OCI-LY7 (cell line): ENCODE results near the gene LIX1. TPM values are rescaled to one million over a fixed set of nuclear protein-coding genes. Genes with fewer than 3 reads are reported as not detected.

ENCODE experiments used
- BruUV-seq: library from RNA; stranded (reverse); fragments of 400-500 nt; replicated peaks from 2 replicates; lab custom pipeline; 2021; lab: Mats Ljungman, UMichigan
- CTCF ChIA-PET: fragments of 300-600 bp; sonication (Branson Sonifier 250); formaldehyde crosslinking; loops from one replicate; lab custom pipeline; 2022; ENCODE audit warnings: antibody characterized with exemption; ENCODE audit not compliant: unreplicated experiment; lab: Charles Lee
- POLR2A ChIA-PET: fragments of 300-600 bp; sonication (Branson Sonifier 250); formaldehyde crosslinking; loops from one replicate; lab custom pipeline; 2022; ENCODE audit warnings: antibody characterized with exemption; lab: Charles Lee
- DNase-seq: peaks from one replicate; pipeline ENCODE4 v3.0.0-alpha.2; 2015; ENCODE audit warnings: low spot score
- H2AFZ ChIP-seq: fragments of 200-600 bp; sonication (generic), shearing (Covaris generic); 2 replicates; pipeline ENCODE4 v1.6.1; 2014; ENCODE audit warnings: mild to moderate bottlenecking, antibody characterized with exemption, low read length, moderate library complexity
- H3K27ac ChIP-seq: fragments of 200-600 bp; sonication (generic); 2 replicates; pipeline ENCODE4 v1.5.1; 2014; ENCODE audit warnings: mixed run types, low read depth, mild to moderate bottlenecking, moderate library complexity, low read length, inconsistent platforms; ENCODE audit not compliant: poor library complexity, severe bottlenecking
- H3K36me3 ChIP-seq: fragments of 200-600 bp; sonication (generic); 2 replicates; pipeline ENCODE4 v1.6.1; 2014; ENCODE audit warnings: mild to moderate bottlenecking, antibody characterized with exemption, low read length, moderate library complexity, mixed read lengths; ENCODE audit not compliant: insufficient read depth
- H3K4me1 ChIP-seq: fragments of 200-600 bp; sonication (generic); 2 replicates; pipeline ENCODE4 v1.5.1; 2014; ENCODE audit warnings: mild to moderate bottlenecking, low read length; ENCODE audit not compliant: insufficient read depth, poor library complexity, severe bottlenecking
- H3K4me2 ChIP-seq: fragments of 200-600 bp; sonication (generic); 2 replicates; pipeline ENCODE4 v1.6.1; 2014; ENCODE audit warnings: mild to moderate bottlenecking, low read length
- H3K4me3 ChIP-seq: fragments of 200-600 bp; sonication (generic); 2 replicates; pipeline ENCODE4 v1.5.1; 2014; ENCODE audit warnings: mild to moderate bottlenecking, low read depth, low read length; ENCODE audit not compliant: poor library complexity, severe bottlenecking
- H3K79me2 ChIP-seq: fragments of 200-600 bp; sonication (generic); 2 replicates; pipeline ENCODE4 v1.6.1; 2016; ENCODE audit warnings: low read depth, mild to moderate bottlenecking, low read length, moderate library complexity, mixed read lengths; ENCODE audit not compliant: insufficient read depth
- H3K9me2 ChIP-seq: fragments of 200-600 bp; sonication (generic); 2 replicates; pipeline ENCODE4 v1.6.1; 2016; ENCODE audit warnings: mild to moderate bottlenecking, low read length, mixed read lengths; ENCODE audit not compliant: insufficient read depth
- H3K9me3 ChIP-seq: fragments of 200-600 bp; sonication (generic); 2 replicates; pipeline ENCODE4 v1.6.1; 2014; ENCODE audit warnings: mild to moderate bottlenecking, mixed run types, low read length, mixed read lengths
- H4K20me1 ChIP-seq: fragments of 200-600 bp; sonication (generic); 2 replicates; pipeline ENCODE4 v1.6.1; 2014; ENCODE audit warnings: mild to moderate bottlenecking, antibody characterized with exemption, low read length, moderate library complexity, mixed read lengths; ENCODE audit not compliant: insufficient read depth
- CTCF ChIP-seq: fragments of 200-600 bp; sonication (generic); conservative IDR thresholded peaks from 2 replicates; pipeline ENCODE4 v1.5.1; 2014; ENCODE audit warnings: mild to moderate bottlenecking, antibody characterized with exemption, low read length, moderate library complexity, mixed read lengths
- EZH2phosphoT487 ChIP-seq: fragments of 200-600 bp; sonication (generic); IDR thresholded peaks from 2 replicates; pipeline ENCODE4 v1.6.1; 2018; ENCODE audit warnings: low read depth, borderline replicate concordance, mild to moderate bottlenecking, mixed run types, antibody characterized with exemption, low read length, moderate library complexity, mixed read lengths
- intact Hi-C: fragments of 100-400 bp; cut with micrococcal nuclease; formaldehyde crosslinking; loops from one replicate; pipeline ENCODE4 v1.10.0; 2022; ENCODE audit not compliant: unreplicated experiment
- total RNA-seq, 2 experiments: library from RNA; depleted of rRNA in 1 of 2; stranded (reverse); fragments of >200 nt in 1 of 2; shearing (Covaris generic) in 1 of 2; gene quantifications; 2 replicates each; pipeline ENCODE4 v1.2.3, GENCODE V29; 2014 to 2022

The LIX1 gene
- total RNA-seq, 2 experiments from 2014 or later = 0.44 TPM; not detected in 1

GRCh38 chr5:97172227-97172626 is 29.8 kb upstream of the LIX1 start:
- BruUV-seq = no TSS peak
- H3K36me3 ChIP-seq = peaks cover 99% of the 10 kb centered on the region
- H3K27ac ChIP-seq = no peak overlapping the region
- H2AFZ ChIP-seq = no peak overlapping the region
- ChIA-PET CTCF (no interaction called here), POLR2A (no interaction called here)
- DNase-seq = no peak
- H3K79me2 ChIP-seq = no peaks in the 10 kb centered on the region
- no peaks in the 10 kb centered on the region for H4K20me1 ChIP-seq
- H3K9me3 ChIP-seq = no peaks in the 10 kb centered on the region
- TF ChIP-seq CTCF (no peak), EZH2phosphoT487 (no peak)
- no peak overlapping the region for H3K4me3 ChIP-seq
- peaks cover 11% of the 10 kb centered on the region for H3K4me1 ChIP-seq
- no peak overlapping the region for H3K4me2 ChIP-seq
- intact Hi-C loops = no loop called here
- H3K9me2 ChIP-seq = no peaks in the 10 kb centered on the region

GRCh38 chr5:97171703-97172102 is 29.3 kb upstream of the LIX1 start:
- H3K9me2 ChIP-seq = no peaks in the 10 kb centered on the region
- no peaks in the 10 kb centered on the region for H4K20me1 ChIP-seq
- intact Hi-C loops = no loop called here
- H3K4me2 ChIP-seq = no peak overlapping the region
- CTCF ChIA-PET = no interaction called here
- H3K36me3 ChIP-seq = peaks cover 99% of the 10 kb centered on the region
- POLR2A ChIA-PET = no interaction called here
- H3K27ac ChIP-seq = no peak overlapping the region
- H3K9me3 ChIP-seq = no peaks in the 10 kb centered on the region
- BruUV-seq = no TSS peak
- TF ChIP-seq CTCF = no peak
- no peak for TF ChIP-seq EZH2phosphoT487
- H2AFZ ChIP-seq = no peak overlapping the region
- peaks cover 13% of the 10 kb centered on the region for H3K4me1 ChIP-seq
- no peak for DNase-seq
- peaks cover under 1% of the 10 kb centered on the region; the same call in 1 of the 2 replicates for H3K79me2 ChIP-seq
- no peak overlapping the region for H3K4me3 ChIP-seq

- no peak overlapping the region for H3K4me3 ChIP-seq
- no peaks in the 10 kb centered on the region for H4K20me1 ChIP-seq
- H3K4me2 ChIP-seq = peak overlapping the region; percentile 45
- H3K4me1 ChIP-seq = peaks cover 13% of the 10 kb centered on the region
- CTCF ChIA-PET = no interaction called here
- no peaks in the 10 kb centered on the region for H3K9me3 ChIP-seq
- POLR2A ChIA-PET = interaction anchor here (0.6 to 2.9 kb wide), 5 partner anchors 9 to 28 kb away, joined by 3 to 16 read pairs (median 5); partner anchors contain the start of gene RIOK2
- H2AFZ ChIP-seq = no peak overlapping the region
- peaks cover 98% of the 10 kb centered on the region for H3K36me3 ChIP-seq
- DNase-seq = peak; percentile 32
- TSS peak; percentile 20 for BruUV-seq
- H3K79me2 ChIP-seq = peaks cover 13% of the 10 kb centered on the region; the same call in 1 of the 2 replicates
- no peaks in the 10 kb centered on the region for H3K9me2 ChIP-seq
- TF ChIP-seq EZH2phosphoT487 (no peak), CTCF (no peak)
- H3K27ac ChIP-seq = peak overlapping the region; percentile 59
- intact Hi-C loops = no loop called here
Observed at GRCh38 chr5:97167435-97167834, 25.0 kb upstream of the LIX1 start.
